Testis (tissue), 2 donors: ENCODE data around the gene VASH1.

Source experiments
- CTCF ChIP-seq, 3 experiments: fragments of 450-650 bp in 2 of 3; fragments of 200-600 bp in 1 of 3; sonication (generic) in 1 of 3; IDR thresholded peaks; one replicate each; pipeline ENCODE4 v1.5.1; 2016 to 2019; ENCODE audit warnings: antibody characterized with exemption in 3 of 3, mild to moderate bottlenecking in 2 of 3, moderate library complexity in 1 of 3
- POLR2A ChIP-seq: fragments of 450-650 bp; IDR thresholded peaks from one replicate; pipeline ENCODE4 v1.6.1; 2017; ENCODE audit warnings: antibody characterized with exemption, mild to moderate bottlenecking, moderate library complexity

DNA sequence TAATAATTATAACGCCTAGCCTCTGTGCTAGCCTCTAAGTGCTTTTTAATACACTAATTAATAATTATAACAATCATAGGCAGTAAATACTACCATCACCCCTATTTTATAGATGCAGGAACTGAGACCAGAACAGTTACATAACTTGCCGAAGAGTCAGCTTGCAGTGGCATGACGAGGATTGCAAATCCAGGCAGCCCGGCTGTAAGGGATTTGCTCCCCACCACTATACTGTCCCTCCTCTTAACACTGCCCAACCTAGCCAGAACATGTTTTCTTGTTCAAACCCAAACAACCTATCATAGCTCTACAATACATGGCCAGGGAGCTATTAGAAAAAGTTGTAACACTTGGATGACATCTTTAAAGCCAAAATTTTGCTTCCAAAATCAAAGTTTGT lies 33.9 kb upstream of the VASH1 start:
- no peak for TF ChIP-seq POLR2A
- no peak for TF ChIP-seq CTCF (IDR thresholded peaks at IDR 0.05)
